Stimulated activated CD8-positive, alpha-beta memory T cell treated with anti-CD3 and anti-CD28 coated beads, Interleukin-12 subunit alpha, Interleukin-12 subunit beta, amount 100 ng/mL, for 24 hours (primary cell): ENCODE measurements around the gene ZBTB7B.

Experiments used
- DNase-seq: peaks from one replicate; pipeline ENCODE4 v3.0.0-alpha.2; 2020; ENCODE audit errors: extremely low read depth

ZBTB7B gene

DNA sequence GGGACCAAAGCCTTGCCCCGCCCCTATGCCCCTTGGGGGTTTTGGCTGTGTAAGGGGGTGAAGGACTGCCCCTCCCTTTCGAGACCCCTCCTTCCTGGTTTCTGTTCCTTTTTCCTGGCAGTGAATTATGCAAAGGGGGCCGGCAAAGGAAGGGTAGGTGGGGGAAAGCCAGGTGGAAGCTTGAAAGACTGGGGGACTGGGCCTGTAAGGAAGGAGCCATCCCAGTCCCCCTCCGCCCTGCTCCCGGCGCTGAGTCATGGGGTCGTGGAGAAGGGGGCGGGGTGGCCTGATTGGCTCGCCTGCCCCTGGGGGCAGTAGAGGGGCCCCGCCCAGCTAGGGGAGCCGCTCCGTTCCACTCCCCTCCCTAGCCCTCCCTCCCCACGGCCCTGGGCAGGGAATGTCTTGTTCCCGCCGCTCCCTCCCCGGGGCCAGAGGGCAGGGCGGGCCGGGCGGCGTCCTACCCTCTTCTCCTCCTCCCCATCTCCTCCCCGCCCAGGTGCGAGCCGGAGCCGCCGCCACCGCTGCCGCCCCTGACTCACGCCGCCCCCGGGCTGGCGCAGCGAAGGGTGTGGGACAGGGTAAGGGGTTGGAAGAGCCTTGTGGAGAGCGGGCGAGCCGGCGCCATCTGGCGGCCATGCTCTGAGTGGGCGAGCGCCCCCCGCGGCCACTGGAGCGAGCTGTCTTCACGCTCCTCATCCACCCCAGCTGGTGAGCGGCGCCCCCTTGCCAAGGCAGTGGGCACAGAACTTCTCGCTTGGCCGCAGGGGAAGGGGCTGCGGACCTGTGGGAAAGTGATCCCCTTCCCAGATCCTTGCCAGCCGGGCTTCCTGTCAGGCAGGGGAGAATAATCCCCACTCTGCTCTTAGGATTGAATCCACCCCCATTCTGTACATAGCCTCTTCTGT lies 14.7 kb downstream of the ZBTB7B start:
- peak; percentile 69 for DNase-seq

DNA sequence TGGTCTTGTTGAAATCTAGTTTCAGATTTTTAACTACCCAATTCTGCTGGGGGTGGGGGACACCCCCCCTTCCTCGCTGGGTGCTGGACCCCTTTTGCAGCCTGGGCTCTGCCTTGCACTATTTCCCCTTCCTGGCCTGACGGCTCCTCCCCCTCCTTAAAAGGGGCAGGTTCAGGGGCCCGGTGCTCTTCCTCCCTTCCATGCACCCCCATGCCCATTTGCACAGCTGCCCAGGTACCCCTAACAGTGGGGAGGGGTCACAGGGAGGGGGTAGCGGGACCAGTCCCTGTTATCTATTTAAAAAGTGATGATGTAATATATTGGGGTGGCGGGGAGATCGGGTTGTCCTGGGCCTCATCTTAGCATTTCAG lies 15.3 kb downstream of the ZBTB7B start:
- DNase-seq, result no peak

- DNase-seq, result no peak
Measured at GRCh38 chr1:155018617-155019348, 16.2 kb downstream of the ZBTB7B start.

- no peak for DNase-seq
Measured at GRCh38 chr1:155019377-155020245, 17.0 kb downstream of the ZBTB7B start.

DNA sequence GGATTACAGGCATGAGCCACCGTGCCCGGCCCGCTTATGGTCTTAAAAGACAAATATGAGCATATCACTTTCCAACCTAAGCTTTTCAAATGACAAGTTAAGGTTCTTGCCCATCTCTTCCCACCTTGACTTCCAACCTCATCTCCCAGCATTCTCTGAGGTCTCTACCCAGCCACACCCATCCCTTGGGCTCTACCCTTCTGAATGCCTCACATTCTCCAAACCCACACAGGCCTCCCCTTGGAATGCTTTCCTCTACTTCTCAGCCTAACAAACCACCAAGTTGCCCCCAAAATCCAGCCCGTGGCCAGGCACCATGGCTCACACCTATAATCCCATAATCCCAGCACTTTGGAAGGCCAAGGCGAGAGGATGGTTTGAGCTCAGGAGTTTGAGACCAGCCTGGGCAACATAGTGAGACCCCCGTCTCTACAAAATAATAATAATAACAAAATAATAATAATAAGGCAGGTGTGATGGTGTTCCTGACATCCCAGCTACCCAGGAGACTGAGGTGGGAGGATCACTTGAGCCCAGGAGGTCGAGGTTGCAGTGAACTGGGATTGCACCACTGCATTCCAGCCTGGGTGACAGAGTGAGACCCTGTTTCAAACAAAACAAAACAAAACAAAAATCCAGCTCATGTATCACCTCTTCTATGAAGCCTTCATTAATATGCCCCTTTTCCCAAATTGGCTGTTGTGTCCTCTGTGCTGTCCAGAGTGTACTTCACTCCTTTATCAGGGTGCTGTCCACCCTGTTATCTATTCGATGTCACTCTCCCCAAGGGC lies 19.7 kb downstream of the ZBTB7B start:
- DNase-seq, result no peak

DNA sequence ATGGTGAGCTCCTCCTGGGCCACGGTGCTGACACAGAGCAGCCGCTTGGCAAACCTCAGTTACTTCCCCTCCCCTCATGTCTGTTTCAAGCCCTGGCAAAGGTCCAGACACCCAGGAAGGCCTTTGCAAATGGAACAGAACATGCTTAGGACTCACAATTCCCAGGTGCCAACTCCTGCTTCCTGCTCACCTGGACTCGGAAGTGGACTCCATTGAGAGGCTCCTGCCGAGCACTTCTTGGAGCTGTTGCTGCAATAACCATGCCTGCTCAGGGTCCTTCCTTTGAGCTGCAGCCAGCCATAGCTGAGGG lies 20.3 kb downstream of the ZBTB7B start:
- DNase-seq, result no peak

- no peak for DNase-seq
Measured at GRCh38 chr1:155023627-155024026, 21.0 kb downstream of the ZBTB7B start.

- no peak for DNase-seq
Measured at GRCh38 chr1:155024315-155024714, 21.7 kb downstream of the ZBTB7B start.

- DNase-seq, result no peak
Measured at GRCh38 chr1:155026154-155026553, 23.6 kb downstream of the ZBTB7B start.

DNA sequence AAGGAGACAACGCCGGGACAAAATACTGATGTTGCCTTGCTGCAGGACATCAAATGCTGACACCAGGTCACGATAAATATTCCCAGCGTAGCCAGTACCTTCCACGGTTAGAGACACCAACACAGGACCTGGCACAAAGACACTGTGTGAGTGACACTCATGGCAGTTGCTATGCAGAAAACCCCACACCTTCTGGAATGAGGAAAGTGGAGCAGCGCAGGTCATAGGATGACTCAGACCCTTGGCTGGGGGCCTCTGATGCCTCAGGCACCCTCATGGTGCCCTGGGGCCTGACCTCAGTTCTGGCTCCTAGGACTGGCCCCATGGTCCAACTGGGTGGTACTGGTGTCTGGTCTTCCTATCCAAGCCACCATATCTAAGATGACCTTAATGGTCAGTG lies 24.0 kb downstream of the ZBTB7B start:
- DNase-seq, result no peak

- DNase-seq, result no peak
Measured at GRCh38 chr1:155029513-155030242, 27.1 kb downstream of the ZBTB7B start.

GRCh38 chr1:155030243-155030795 lies 27.7 kb downstream of the ZBTB7B start:
- no peak for DNase-seq

DNA sequence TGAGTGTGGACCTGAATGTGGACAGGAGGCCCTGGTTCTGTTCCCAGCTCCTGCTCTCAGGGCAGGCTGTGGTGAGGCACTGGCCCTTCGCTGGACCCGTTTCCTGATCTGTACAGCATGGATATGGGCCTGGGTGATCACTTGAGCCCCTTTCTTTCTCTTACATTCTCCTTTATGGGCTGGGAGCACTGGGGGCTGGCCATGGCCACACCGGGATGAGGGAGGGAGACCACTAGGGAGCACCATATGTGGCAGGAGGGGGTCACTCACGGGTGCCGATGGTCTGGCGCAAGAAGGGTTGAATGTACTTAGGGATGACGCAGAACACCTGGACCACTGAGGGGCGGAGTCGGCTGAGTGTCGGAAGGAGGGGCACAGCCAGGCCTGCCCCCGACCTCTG lies 28.3 kb downstream of the ZBTB7B start:
- no peak for DNase-seq

DNA sequence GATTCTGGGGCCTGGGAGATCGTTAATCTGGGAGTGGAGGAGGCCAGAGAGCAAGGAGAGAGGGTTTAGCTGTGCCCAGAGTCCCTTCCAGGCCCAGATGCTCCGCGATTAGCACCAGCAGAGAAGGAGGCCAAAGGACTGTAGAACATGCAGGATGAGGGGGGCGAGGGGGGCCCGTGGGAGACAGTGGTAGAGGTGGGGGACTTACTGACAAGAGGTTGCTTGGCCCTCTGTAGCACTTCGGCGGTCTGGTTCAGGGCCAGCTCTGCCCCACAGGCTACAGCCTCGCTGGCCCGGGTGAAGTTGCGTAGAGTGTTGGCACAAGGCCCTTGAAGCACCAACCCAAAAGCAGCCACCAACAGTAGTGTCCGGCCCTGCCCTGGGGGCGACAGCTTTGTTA lies 30.3 kb downstream of the ZBTB7B start:
- no peak for DNase-seq

- no peak for DNase-seq
Measured at GRCh38 chr1:155033524-155033923, 30.9 kb downstream of the ZBTB7B start, which contains the start of the genes DCST1 and DCST2. Gene DCST1, plus strand, starts transcription at chr1:155033824. Its CDS starts 213 bp downstream, at chr1:155034037. Gene DCST2, minus strand, starts transcription at chr1:155033781. Its CDS starts 80 bp downstream, at chr1:155033701.

DNA sequence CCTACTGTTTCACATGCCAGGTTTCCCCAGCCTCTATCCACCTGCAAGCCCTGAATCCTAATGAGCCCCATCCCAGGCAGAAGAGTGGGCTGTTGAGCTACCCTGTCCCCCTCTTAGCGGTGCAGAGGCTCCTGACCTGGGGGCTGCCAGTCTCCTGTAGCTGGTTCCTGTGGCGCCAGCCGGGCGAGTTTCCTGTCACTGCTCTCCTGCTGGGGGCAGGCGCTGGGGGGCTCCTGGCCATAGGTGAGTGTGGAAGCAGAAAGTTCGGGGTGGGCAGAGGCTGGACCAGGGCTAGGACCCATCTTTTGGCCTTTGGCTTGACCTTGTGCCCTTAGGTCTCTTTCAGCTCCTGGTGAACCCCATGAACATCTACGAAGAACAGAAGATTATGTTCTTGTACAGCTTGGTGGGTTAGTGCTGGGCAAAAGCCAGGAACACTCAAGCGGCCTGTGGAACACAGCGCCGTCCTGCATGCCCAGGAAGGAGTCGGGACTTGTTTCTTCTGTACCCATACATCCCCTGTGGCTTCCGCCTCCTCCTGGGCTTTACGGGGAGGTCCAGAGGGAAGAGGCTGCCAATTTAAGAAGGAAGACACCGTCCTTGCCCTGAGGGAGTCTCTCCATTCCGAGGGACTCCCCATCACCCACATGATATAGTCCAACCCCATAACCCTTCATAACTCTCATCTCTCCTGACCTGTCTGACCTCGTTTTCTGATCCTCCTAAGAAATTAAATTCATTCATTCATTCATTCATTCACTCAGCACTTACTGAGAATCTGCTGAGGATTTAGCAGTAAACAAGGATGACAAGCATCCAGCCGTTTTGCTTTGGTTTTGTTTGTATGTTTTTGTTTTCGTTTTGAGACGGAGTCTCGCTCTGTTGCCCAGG lies 32.0 kb downstream of the ZBTB7B start:
- no peak for DNase-seq

- no peak for DNase-seq
Measured at GRCh38 chr1:155035936-155036335, 33.3 kb downstream of the ZBTB7B start.

DNA sequence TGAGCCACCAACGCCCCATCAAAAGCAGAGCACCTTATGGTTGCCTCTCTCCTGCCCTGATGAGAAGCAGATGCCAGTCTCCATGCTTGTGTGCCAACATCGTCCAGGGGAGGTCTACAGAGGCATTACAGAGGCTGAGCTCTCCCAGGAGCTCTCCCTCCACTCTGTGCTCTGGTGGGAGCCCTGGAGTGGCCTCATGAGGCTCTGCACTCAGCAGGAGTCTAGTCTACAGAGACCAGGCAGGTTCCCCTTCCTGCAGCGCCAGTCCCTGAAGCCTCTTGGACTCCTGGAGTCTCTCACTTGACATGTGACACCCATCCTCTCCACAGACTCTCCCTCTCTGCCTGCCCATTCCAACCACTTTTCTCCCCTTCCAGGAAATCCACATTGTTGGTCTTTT lies 34.4 kb downstream of the ZBTB7B start:
- no peak for DNase-seq

GRCh38 chr1:155037851-155038441 lies 35.3 kb downstream of the ZBTB7B start:
- no peak for DNase-seq
